ENCODE data around the gene ITIH4.

Gene ITIH4

GRCh38 chr3:52830535-52831258 lies at the start of gene ITIH4:
Gene ITIH4 (minus strand): TSS chr3:52830672. CDS start chr3:52830642, 30 bp downstream.
- FAIRE-seq: no peak

GRCh38 chr3:52880047-52880446 lies 49.6 kb upstream of the ITIH4 start:
- no peak for FAIRE-seq

- no peak for FAIRE-seq
Measured at GRCh38 chr3:52879581-52879980, 49.1 kb upstream of the ITIH4 start.

DNA sequence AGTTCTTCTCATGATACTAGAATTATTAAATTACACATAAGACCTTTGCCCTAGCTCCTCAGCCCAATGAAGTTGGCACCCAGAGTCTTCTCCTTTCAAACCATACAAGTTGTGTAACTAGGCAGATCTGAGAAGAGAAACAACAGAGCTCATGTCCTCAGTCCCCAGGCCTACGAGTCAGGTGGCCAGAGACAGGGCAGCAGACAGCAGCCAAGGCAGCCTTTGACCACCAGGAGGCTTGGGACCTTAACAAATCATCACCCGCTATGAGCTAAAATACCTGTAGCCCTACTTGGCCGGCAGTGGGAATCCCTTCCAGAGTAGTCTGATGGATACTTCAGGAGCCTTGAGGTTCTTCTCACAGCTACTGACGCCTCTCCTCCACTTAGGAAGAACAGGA lies 48.6 kb upstream of the ITIH4 start:
- FAIRE-seq: no peak

DNA sequence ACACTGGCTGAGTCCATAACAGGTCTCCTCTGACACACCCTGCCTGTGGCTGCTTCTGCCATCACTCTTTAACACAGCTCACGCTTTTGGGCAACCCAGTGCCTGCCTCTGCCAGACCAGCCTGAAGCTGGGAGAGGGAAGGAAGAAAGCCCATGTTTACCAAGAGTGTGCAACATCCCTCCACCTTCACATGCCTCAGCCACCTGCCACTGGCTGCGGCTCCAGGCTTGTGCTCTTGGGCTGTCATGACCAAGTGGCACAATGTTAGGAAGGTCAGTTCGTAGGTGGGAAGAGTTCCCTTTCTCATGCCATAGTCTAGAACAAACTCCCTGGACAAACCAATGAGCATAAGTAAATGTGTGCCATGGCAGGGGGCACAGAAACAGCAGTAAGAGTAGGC lies 46.6 kb upstream of the ITIH4 start:
- no peak for FAIRE-seq

- FAIRE-seq: no peak
Measured at GRCh38 chr3:52874864-52875587, 44.6 kb upstream of the ITIH4 start.

DNA sequence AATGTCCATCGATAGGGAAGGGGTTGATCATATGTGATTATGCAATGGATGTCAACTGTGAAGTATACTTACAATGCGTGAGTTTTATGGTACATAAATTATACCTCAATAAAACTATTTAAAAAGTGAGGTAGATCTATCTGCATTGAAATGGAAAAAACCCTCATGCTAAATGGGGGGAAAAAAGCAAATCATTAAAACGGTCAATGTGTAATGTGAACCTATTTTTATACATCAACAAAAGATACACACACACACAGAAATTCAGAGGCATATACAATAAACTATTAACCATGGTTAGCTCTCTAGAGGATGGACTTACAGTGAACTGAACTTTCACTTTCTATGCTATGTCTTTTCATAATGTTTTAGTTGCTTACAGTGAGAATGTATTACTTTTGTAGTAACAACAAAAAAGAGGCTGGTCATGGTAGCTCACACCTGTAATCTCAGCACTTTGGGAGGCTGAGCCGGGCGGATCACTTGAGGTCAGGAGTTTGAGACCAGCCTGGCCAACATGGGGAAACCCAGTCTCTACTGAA lies 43.8 kb upstream of the ITIH4 start:
- no peak for FAIRE-seq

- no peak for FAIRE-seq
Measured at GRCh38 chr3:52873433-52874159, 43.1 kb upstream of the ITIH4 start.

- no peak for FAIRE-seq
Measured at GRCh38 chr3:52872245-52872644, 41.8 kb upstream of the ITIH4 start.

- FAIRE-seq: no peak
Measured at GRCh38 chr3:52871761-52872160, 41.3 kb upstream of the ITIH4 start.

GRCh38 chr3:52870471-52870870 lies 40.0 kb upstream of the ITIH4 start:
- FAIRE-seq: no peak

- FAIRE-seq: no peak
Measured at GRCh38 chr3:52866427-52866826, 36.0 kb upstream of the ITIH4 start.

GRCh38 chr3:52865994-52866393 lies 35.5 kb upstream of the ITIH4 start:
- FAIRE-seq: no peak

- FAIRE-seq: no peak
Measured at GRCh38 chr3:52860424-52860768, 29.9 kb upstream of the ITIH4 start.

DNA sequence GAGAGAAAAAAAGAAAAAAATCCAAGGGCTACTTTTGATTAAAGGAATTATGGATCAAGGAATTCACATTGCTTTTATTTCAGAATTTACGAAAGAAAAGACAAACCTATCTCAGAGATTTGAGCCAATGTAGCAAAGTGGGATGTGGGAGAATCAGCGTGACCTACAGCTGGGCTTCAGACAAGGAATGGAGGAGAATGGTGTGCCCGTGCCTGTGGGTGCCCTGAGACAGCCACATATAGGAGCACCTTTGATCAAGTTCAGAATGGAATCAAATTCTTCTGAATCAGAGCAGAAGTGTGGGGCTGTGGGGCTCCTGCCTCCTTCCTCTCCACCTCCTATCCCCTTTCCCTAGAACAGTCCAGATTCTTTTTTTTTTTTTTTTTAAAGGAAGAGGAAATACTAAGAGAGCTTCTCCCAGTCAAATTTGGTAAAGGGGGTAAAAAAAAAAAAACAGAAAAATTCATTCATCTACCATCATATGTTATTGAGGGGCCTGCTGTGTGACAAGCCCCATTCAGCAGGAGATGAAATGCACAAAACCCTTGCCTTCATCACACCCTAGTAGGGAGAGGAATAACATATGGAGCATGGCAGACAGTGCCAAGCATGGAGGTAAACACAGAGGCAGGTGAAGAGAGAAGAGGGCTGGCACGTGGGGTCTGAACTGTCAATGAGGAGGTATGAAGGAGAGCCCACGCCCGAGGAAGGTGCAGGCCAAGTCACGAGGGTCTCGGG lies 29.4 kb upstream of the ITIH4 start:
- FAIRE-seq: no peak

DNA sequence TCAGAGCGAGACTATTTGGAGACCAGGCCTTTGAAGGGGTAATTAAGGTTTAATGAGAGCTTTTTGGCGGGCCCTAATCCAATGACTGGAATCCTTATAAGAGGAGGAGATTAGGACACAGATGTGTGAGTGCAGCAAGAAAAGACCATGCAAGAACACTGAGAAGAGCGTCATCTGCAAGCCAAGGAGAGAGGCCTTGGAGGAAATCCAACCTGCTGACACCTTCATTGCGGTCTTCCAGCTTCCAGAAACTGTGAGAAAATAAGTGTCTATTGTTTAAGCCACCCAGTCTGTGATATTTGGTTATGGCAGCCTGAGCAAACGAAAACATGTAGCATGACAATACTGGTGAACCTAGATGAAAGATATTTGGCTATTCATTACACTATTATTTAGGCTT lies 27.4 kb upstream of the ITIH4 start:
- FAIRE-seq: no peak

DNA sequence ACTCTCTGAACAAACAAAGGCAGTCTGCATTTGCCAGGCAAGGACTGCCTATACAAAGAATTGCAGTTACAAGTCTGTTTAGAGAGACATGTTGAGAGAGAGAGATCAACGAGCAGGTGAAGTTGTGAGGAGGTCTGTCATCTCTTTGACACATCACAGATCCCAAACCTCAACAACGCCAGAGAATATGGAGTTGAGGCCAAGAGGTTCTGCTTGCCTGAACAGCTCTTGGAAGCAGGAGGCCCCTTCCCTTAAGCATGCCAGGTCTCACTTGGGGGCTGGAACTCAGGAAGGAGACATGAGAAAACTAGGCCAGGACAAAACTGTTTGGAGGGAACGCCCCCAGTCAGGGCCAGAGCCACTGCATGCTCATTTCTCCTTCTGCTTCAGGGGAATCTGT lies 26.7 kb upstream of the ITIH4 start:
- FAIRE-seq: no peak

DNA sequence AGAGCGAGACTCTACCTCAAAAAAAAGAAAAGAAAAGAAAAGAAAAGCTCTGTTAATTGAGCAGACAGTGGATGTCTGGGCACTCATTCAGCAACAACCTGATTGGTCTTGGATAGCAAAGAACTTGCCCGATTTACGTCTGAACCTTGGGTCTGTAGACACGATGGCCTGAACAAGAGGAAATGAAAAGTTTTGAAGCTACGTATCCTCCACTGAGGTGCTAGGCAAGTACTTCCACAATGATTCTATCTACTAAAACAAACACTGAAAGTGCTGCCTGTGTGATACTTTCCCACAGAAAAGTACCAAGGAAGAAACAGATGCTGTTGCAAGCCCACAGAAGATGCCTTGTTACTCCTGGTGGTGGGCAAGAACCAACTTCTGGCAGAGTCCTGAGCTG lies 26.2 kb upstream of the ITIH4 start:
- no peak for FAIRE-seq

DNA sequence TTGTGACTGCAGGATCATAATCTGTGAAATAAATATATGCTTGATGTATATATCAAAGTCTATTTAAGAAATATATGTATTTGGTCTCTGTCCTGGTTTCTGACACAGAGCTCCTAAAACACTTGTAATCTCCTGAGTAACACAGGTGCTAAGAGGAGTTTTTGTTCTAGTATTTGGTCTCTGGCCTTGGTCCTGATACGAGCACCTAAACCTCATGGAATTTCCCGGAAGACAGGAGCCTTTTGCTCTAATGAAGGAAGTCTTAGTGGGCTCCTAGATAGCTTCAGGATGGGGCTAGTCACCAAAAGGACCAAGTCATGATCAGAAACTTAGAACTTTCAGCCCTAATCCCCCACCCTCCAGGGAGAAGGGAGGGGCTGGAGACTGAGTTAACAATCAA lies 23.5 kb upstream of the ITIH4 start:
- FAIRE-seq: no peak

DNA sequence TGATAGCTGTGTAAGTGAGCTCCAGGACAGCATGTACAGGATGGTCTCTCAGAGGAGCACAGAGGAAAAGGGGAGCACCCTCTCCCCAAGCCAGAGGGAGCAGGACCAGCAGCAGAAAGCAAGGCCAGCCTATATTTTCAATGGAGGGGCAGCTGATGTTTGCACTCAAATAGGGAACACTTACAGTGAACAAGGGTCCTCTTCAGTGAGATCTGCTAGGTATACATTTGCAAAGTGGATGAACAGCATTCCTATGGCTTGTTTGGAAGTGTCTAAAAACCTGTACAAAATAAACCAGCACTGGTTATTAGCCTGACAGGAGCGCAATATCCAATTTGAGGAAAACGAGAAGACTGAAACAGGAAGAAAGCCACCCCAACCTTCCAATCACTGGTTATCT lies 21.9 kb upstream of the ITIH4 start:
- FAIRE-seq: no peak

- no peak for FAIRE-seq
Measured at GRCh38 chr3:52851348-52851747, 20.9 kb upstream of the ITIH4 start.

DNA sequence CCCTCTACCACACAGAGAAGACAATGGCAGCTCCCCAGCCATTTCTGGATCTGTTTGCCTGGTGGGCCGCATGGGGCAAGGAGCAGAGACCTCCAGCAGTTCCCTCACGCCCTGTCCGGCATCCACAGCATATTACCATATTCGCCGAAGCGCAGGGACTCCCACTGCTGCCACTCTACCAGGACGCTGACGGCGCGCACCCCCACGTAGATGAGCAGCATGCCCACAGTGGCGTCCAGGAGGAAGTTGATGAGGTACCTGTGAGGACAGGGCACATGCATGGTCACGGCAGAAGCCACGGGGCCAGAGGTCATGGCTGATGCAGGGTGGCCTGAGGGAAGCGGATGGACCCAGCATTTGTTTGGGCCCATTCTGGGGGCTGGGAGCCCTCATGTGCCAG lies 19.2 kb upstream of the ITIH4 start:
- no peak for FAIRE-seq

- FAIRE-seq: no peak
Measured at GRCh38 chr3:52848617-52849016, 18.1 kb upstream of the ITIH4 start.

Measured in TTC549 (cell line).